Calu3 (cell line): ENCODE results near the gene SEC24A. TPM values are rescaled to one million over a fixed set of nuclear protein-coding genes. Genes with fewer than 3 reads are reported as not detected.
"Not testable (repeated sequence)": the region's sequence is repeated elsewhere in the genome, so short reads cannot be mapped to it uniquely, and the experiment has no call there.

Experiments used
- BruUV-seq: library from RNA; stranded (reverse); fragments of 400-500 nt; replicated peaks from 2 replicates; lab custom pipeline; 2021; lab: Mats Ljungman, UMichigan
- CTCF ChIA-PET: fragments of 300-600 bp; sonication (Branson Sonifier 250); formaldehyde crosslinking; loops from one replicate; lab custom pipeline; 2022; ENCODE audit warnings: antibody characterized with exemption; lab: Charles Lee
- DNase-seq: peaks from one replicate; pipeline ENCODE4 v3.0.0; 2022
- H3K27ac Mint-ChIP-seq: one replicate; pipeline ENCODE4 v1.8.0; 2022; ENCODE audit warnings: mixed read lengths; ENCODE audit not compliant: unreplicated experiment
- H3K27me3 Mint-ChIP-seq: one replicate; pipeline ENCODE4 v1.8.0; 2022; ENCODE audit warnings: mixed read lengths; ENCODE audit not compliant: unreplicated experiment
- H3K36me3 Mint-ChIP-seq: one replicate; pipeline ENCODE4 v1.8.0; 2022; ENCODE audit warnings: mild to moderate bottlenecking, moderate library complexity, mixed read lengths; ENCODE audit not compliant: insufficient read depth, unreplicated experiment
- H3K4me1 Mint-ChIP-seq: one replicate; pipeline ENCODE4 v1.8.0; 2022; ENCODE audit warnings: mild to moderate bottlenecking, low read depth, mixed read lengths; ENCODE audit not compliant: unreplicated experiment
- H3K4me3 Mint-ChIP-seq: one replicate; pipeline ENCODE4 v1.8.0; 2022; ENCODE audit warnings: mild to moderate bottlenecking, low read depth, moderate library complexity, mixed read lengths; ENCODE audit not compliant: unreplicated experiment
- H3K9me3 Mint-ChIP-seq: one replicate; pipeline ENCODE4 v1.8.0; 2022; ENCODE audit warnings: low read depth, mixed read lengths; ENCODE audit not compliant: unreplicated experiment
- CTCF ChIP-seq: fragments of 200-600 bp; IDR thresholded peaks from one replicate; pipeline ENCODE4 v1.8.0; 2022; ENCODE audit warnings: antibody characterized with exemption; ENCODE audit not compliant: unreplicated experiment
- intact Hi-C: fragments of 100-400 bp; cut with micrococcal nuclease; formaldehyde crosslinking; loops from one replicate; pipeline ENCODE4 v1.10.0; 2022; ENCODE audit not compliant: unreplicated experiment
- total RNA-seq: library from RNA; stranded (reverse); gene quantifications from 2 replicates; pipeline ENCODE4 v1.2.3, GENCODE V29; 2022

The SEC24A gene
- total RNA-seq, 1 experiment from 2014 or later: 35.2 TPM

- H3K4me3 Mint-ChIP-seq: no peak overlapping the region
- CTCF ChIA-PET: no interaction called here
- BruUV-seq: no TSS peak
- H3K27me3 Mint-ChIP-seq: no peaks in the 10 kb centered on the region
- no peaks in the 10 kb centered on the region for H3K4me1 Mint-ChIP-seq
- intact Hi-C loops: no loop called here
- H3K36me3 Mint-ChIP-seq: no peaks in the 10 kb centered on the region
- no peak for DNase-seq
- no peak for TF ChIP-seq CTCF
- H3K9me3 Mint-ChIP-seq: no peaks in the 10 kb centered on the region
- H3K27ac Mint-ChIP-seq: no peak overlapping the region
Measured at GRCh38 chr5:134749415-134749814, 100.8 kb downstream of the SEC24A start.

GRCh38 chr5:134758176-134758503, 109.6 kb downstream of the SEC24A start:
- peaks cover 14% of the 10 kb centered on the region for H3K4me1 Mint-ChIP-seq
- no peaks in the 10 kb centered on the region for H3K9me3 Mint-ChIP-seq
- H3K27ac Mint-ChIP-seq: peak overlapping the region; percentile 93
- BruUV-seq: no TSS peak
- no peaks in the 10 kb centered on the region for H3K27me3 Mint-ChIP-seq
- no peak for TF ChIP-seq CTCF
- H3K4me3 Mint-ChIP-seq: peak overlapping the region; percentile 100
- intact Hi-C loops: no loop called here
- CTCF ChIA-PET: interaction anchor here (0.5 to 1.7 kb wide), 6 partner anchors 20 to 147 kb away, joined by 3 to 7 read pairs (median 4); partner anchors contain the start of genes CAMLG and PCBD2
- peaks cover 27% of the 10 kb centered on the region for H3K36me3 Mint-ChIP-seq
- no peak for DNase-seq

GRCh38 chr5:134758504-134759341, 110.1 kb downstream of the SEC24A start, which contains the start of gene DDX46:
Gene DDX46 (plus strand): TSS chr5:134758779. CDS start chr5:134758939, 160 bp downstream.
- TF ChIP-seq CTCF: peak; percentile 60
- Mint-ChIP-seq H3K36me3 (peaks cover 27% of the 10 kb centered on the region), H3K27ac (peak within 1 kb of the TSS; percentile 93), H3K27me3 (no peaks in the 10 kb centered on the region), H3K9me3 (no peaks in the 10 kb centered on the region), H3K4me1 (peaks cover 14% of the 10 kb centered on the region), H3K4me3 (peak within 1 kb of the TSS; percentile 100)
- BruUV-seq: no TSS peak
- intact Hi-C loops: no loop called here
- peak; percentile 99 for DNase-seq
- CTCF ChIA-PET: interaction anchor here (0.5 to 1.7 kb wide), 6 partner anchors 20 to 147 kb away, joined by 3 to 7 read pairs (median 4); partner anchors contain the start of genes CAMLG and PCBD2

- CTCF ChIA-PET, H3K4me1 Mint-ChIP-seq, H3K4me3 Mint-ChIP-seq, H3K9me3 Mint-ChIP-seq, DNase-seq, H3K27ac Mint-ChIP-seq, H3K27me3 Mint-ChIP-seq, BruUV-seq, intact Hi-C loops: not testable (repeated sequence)
- peaks cover 57% of the 10 kb centered on the region for H3K36me3 Mint-ChIP-seq
Measured at GRCh38 chr5:134767528-134768291, 119.1 kb downstream of the SEC24A start.
